Panc1 (cell line): ENCODE data around the gene ZNF629.

Experiments
- TCF7L2 ChIP-seq: IDR thresholded peaks from 2 replicates; pipeline ENCODE4 v1.6.1; 2011; ENCODE audit warnings: mild to moderate bottlenecking, low read depth, low read length, inconsistent platforms
- TF ChIP-seq, protein P1 (sequence below): fragments of 450-650 bp; IDR thresholded peaks from 2 replicates; pipeline ENCODE4 v1.5.1; 2017; ENCODE audit warnings: mild to moderate bottlenecking

DNA sequence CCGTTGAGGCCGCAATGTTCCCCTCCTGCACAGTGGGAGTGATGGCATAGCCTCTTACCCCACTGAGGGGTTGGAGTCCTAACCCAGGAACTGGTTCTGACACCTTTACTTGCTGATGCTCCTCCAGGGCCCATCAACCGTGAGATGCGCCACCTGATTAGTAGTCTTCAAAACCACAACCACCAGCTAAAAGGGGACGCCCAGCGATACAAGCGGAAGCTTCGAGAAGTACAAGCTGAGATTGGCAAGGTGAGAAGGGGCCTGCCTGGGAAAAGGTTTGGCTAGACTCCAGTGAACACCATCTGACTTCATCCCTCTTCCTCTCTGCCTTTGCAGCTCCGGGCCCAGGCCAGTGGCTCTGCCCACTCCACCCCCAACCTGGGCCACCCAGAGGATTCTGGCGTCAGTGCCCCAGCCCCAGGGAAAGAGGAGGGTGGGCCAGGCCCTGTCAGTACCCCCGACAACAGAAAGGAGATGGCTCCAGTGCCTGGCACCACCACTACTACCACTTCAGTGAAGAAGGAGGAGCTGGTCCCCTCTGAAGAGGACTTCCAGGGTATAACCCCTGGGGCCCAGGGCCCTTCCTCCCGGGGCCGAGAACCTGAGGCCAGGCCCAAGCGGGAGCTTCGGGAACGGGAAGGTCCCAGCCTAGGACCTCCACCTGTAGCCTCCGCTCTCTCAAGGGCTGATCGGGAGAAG, 19.1 kb downstream of the ZNF629 start:
- TF ChIP-seq, protein P1, sequence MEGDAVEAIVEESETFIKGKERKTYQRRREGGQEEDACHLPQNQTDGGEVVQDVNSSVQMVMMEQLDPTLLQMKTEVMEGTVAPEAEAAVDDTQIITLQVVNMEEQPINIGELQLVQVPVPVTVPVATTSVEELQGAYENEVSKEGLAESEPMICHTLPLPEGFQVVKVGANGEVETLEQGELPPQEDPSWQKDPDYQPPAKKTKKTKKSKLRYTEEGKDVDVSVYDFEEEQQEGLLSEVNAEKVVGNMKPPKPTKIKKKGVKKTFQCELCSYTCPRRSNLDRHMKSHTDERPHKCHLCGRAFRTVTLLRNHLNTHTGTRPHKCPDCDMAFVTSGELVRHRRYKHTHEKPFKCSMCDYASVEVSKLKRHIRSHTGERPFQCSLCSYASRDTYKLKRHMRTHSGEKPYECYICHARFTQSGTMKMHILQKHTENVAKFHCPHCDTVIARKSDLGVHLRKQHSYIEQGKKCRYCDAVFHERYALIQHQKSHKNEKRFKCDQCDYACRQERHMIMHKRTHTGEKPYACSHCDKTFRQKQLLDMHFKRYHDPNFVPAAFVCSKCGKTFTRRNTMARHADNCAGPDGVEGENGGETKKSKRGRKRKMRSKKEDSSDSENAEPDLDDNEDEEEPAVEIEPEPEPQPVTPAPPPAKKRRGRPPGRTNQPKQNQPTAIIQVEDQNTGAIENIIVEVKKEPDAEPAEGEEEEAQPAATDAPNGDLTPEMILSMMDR: no peak
- TF ChIP-seq TCF7L2: no peak
